Effector memory CD4-positive, alpha-beta T cell (primary cell): ENCODE measurements around the gene EPHB1.

Experiments used
- DNase-seq, 3 donors: peaks; one replicate each; pipeline ENCODE4 v3.0.0-alpha.2; 2020
- H3K27ac ChIP-seq: 2 replicates; pipeline ENCODE4 v1.7.0; 2013; ENCODE audit warnings: mild to moderate bottlenecking, low read length, moderate library complexity; ENCODE audit not compliant: insufficient read depth, poor library complexity, severe bottlenecking
- H3K27me3 ChIP-seq: replicated peaks from 2 replicates; pipeline ENCODE4 v1.7.0; 2013; ENCODE audit warnings: mild to moderate bottlenecking, low read length; ENCODE audit not compliant: insufficient read depth, control insufficient read depth, poor library complexity, severe bottlenecking
- H3K36me3 ChIP-seq: 2 replicates; pipeline ENCODE4 v1.7.0; 2013; ENCODE audit warnings: mild to moderate bottlenecking, low read length, moderate library complexity; ENCODE audit not compliant: control insufficient read depth, insufficient read depth
- H3K4me1 ChIP-seq: 2 replicates; pipeline ENCODE4 v1.7.0; 2013; ENCODE audit warnings: low read length, mild to moderate bottlenecking; ENCODE audit not compliant: control insufficient read depth, insufficient read depth, poor library complexity, severe bottlenecking
- H3K4me3 ChIP-seq: 2 replicates; pipeline ENCODE4 v1.7.0; 2013; ENCODE audit warnings: low read length, low read depth, mild to moderate bottlenecking; ENCODE audit not compliant: insufficient read depth, poor library complexity, severe bottlenecking
- H3K9me3 ChIP-seq: 2 replicates; pipeline ENCODE4 v1.7.0; 2013; ENCODE audit warnings: mild to moderate bottlenecking, low read length, moderate library complexity; ENCODE audit not compliant: control insufficient read depth

The EPHB1 gene

DNA sequence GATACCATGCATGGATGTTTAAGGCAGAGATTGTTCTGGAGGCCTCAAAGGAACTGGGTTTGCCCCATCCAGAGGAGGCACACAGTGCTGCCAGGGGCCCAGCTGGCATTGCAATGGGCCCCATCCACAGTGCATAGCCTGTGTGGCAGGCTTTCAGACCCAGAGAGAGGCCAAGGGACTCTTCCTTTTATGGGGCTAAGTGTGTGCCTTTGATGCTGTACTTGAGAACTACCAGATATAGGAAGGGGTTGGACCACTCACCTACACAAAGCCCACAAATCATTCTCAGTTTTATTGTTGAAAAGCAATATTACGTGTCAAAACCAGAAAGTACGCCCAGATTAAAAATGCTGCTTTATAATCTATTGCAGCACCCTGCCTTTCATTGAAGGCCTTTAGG lies 134.9 kb downstream of the EPHB1 start:
- Histone ChIP-seq H3K4me3 (no peak overlapping the region), H3K27ac (no peak overlapping the region), H3K4me1 (no peaks in the 10 kb centered on the region), H3K27me3 (no peaks in the 10 kb centered on the region), H3K9me3 (no peaks in the 10 kb centered on the region), H3K36me3 (no peaks in the 10 kb centered on the region)
- no peak for DNase-seq

- Histone ChIP-seq H3K4me1 (no peaks in the 10 kb centered on the region), H3K9me3 (no peaks in the 10 kb centered on the region), H3K36me3 (no peaks in the 10 kb centered on the region), H3K4me3 (no peak overlapping the region), H3K27ac (no peak overlapping the region), H3K27me3 (no peaks in the 10 kb centered on the region)
- DNase-seq: no peak
These were observed 136.2 kb downstream of the EPHB1 start for GRCh38 chr3:134931045-134931785.

- H3K4me3 ChIP-seq: no peak overlapping the region
These were observed 137.0 kb downstream of the EPHB1 start for GRCh38 chr3:134932035-134932434.

DNA sequence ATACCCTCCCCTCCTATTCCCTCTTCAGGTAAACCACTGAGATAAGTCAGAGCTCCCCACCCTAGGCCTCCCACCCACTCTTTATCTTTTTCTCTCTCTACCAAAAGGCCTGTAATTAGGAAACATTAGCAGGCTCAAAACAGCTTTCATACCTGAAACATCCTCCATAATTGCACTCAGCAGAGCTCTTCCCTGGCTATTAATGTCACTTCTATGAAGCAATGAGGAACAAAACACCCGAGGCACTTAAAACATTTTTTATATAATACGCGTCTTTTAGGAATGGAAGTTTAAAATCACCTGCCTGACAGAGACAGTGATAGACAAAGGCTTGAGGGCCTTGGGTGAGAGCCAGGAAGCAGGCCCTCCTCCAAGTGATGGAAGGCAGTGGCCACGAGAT lies 138.9 kb downstream of the EPHB1 start:
- no peaks in the 10 kb centered on the region for H3K4me1 ChIP-seq
- no peak for DNase-seq
- no peaks in the 10 kb centered on the region for H3K9me3 ChIP-seq
- H3K4me3 ChIP-seq: no peak overlapping the region
- H3K27ac ChIP-seq: no peak overlapping the region
- no peaks in the 10 kb centered on the region for H3K36me3 ChIP-seq
- no peaks in the 10 kb centered on the region for H3K27me3 ChIP-seq

More at GRCh38 chr3:134932035-134932434, 137.0 kb downstream of the EPHB1 start:
- DNase-seq: no peak
- no peaks in the 10 kb centered on the region for H3K9me3 ChIP-seq
- H3K27me3 ChIP-seq: no peaks in the 10 kb centered on the region
- H3K4me1 ChIP-seq: no peaks in the 10 kb centered on the region
- H3K36me3 ChIP-seq: no peaks in the 10 kb centered on the region
- no peak overlapping the region for H3K27ac ChIP-seq

DNA sequence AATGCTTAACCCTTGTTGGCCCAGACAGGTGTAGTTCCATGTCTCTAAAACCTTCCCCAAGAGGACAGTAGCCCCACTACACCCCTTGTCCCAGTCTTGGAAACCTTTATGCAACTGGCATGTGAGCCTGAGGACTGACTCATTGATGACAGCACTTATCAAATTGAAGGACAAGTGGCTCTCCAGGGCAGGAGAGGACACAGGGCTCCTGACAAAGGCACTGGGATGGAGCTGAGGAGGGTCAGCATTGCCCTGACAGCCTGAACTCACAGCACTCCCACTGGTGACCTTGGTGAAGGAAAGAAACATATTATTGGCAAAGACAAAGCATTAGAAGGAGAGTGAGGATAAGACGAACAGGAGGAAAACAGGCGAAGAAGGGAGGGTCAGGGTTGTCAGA lies 139.9 kb downstream of the EPHB1 start:
- no peaks in the 10 kb centered on the region for H3K36me3 ChIP-seq
- no peak overlapping the region for H3K4me3 ChIP-seq
- H3K9me3 ChIP-seq: no peaks in the 10 kb centered on the region
- H3K27ac ChIP-seq: no peak overlapping the region
- no peak for DNase-seq
- no peaks in the 10 kb centered on the region for H3K27me3 ChIP-seq
- H3K4me1 ChIP-seq: no peaks in the 10 kb centered on the region

- H3K4me3 ChIP-seq: no peak overlapping the region
- DNase-seq: no peak
- no peaks in the 10 kb centered on the region for H3K4me1 ChIP-seq
- H3K9me3 ChIP-seq: no peaks in the 10 kb centered on the region
- no peaks in the 10 kb centered on the region for H3K27me3 ChIP-seq
- no peaks in the 10 kb centered on the region for H3K36me3 ChIP-seq
- no peak overlapping the region for H3K27ac ChIP-seq
These were observed 142.4 kb downstream of the EPHB1 start for GRCh38 chr3:134937256-134938028.

GRCh38 chr3:134938029-134938525 lies 143.0 kb downstream of the EPHB1 start:
- no peak overlapping the region for H3K27ac ChIP-seq
- no peaks in the 10 kb centered on the region for H3K36me3 ChIP-seq
- H3K4me3 ChIP-seq: no peak overlapping the region
- no peak for DNase-seq
- H3K9me3 ChIP-seq: no peaks in the 10 kb centered on the region
- no peaks in the 10 kb centered on the region for H3K4me1 ChIP-seq
- no peaks in the 10 kb centered on the region for H3K27me3 ChIP-seq

DNA sequence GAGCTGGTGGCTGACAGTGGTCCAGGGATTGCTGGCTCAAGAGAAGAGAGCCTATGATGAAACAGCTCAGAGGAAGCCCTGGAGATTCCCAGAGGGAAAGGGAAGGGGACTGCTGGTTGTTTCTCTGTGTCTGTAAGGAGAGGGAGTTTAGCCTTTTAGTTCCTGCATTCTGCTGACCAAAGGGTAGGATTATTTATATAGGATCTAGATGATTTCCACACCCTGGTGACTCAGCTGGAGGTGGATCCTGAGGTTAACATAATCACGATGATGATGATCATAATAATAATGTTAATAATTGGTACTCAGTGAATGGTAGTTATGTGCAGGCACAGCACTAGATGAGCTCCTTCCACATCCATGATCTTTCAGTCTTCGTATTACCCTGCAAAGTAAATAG lies 144.9 kb downstream of the EPHB1 start:
- no peak for DNase-seq
- H3K9me3 ChIP-seq: no peaks in the 10 kb centered on the region

GRCh38 chr3:134941820-134942219 lies 146.8 kb downstream of the EPHB1 start:
- H3K27ac ChIP-seq: no peak overlapping the region
- no peaks in the 10 kb centered on the region for H3K4me1 ChIP-seq
- H3K9me3 ChIP-seq: no peaks in the 10 kb centered on the region
- H3K36me3 ChIP-seq: no peaks in the 10 kb centered on the region
- no peaks in the 10 kb centered on the region for H3K27me3 ChIP-seq
- H3K4me3 ChIP-seq: no peak overlapping the region
- DNase-seq: no peak

More for the DNA sequence above, 144.9 kb downstream of the EPHB1 start:
- no peak overlapping the region for H3K27ac ChIP-seq
- no peaks in the 10 kb centered on the region for H3K27me3 ChIP-seq
- no peak overlapping the region for H3K4me3 ChIP-seq
- no peaks in the 10 kb centered on the region for H3K4me1 ChIP-seq
- H3K36me3 ChIP-seq: no peaks in the 10 kb centered on the region

DNA sequence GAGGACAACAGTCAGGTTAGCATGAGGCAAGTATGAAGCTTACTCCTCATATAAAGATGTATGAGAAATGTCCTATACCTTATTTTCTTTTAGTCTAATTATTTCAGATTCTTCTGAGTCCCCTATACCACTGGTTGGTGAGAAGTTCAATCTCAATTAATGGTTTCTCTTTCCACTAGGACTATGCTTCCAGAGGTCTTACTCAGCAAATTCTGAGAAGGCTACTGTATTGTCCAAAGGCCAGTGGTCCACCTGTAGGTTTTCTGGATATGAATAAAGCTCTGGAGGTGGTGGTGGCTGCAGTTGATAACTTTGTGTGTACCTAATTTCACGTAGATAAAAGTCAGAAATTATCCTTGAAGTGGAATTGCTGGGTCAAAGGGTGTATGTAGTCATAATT lies 149.4 kb downstream of the EPHB1 start:
- Histone ChIP-seq H3K36me3 (no peaks in the 10 kb centered on the region), H3K27me3 (no peaks in the 10 kb centered on the region), H3K4me1 (no peaks in the 10 kb centered on the region), H3K9me3 (no peaks in the 10 kb centered on the region), H3K4me3 (no peak overlapping the region), H3K27ac (no peak overlapping the region)
- no peak for DNase-seq
